ENCODE measurements around the gene HNRNPC. TPM values are rescaled to one million over a fixed set of nuclear protein-coding genes. Genes with fewer than 3 reads are reported as not detected.

The HNRNPC gene
- total RNA-seq, 1 experiment from 2014 or later = 1,062 TPM

DNA sequence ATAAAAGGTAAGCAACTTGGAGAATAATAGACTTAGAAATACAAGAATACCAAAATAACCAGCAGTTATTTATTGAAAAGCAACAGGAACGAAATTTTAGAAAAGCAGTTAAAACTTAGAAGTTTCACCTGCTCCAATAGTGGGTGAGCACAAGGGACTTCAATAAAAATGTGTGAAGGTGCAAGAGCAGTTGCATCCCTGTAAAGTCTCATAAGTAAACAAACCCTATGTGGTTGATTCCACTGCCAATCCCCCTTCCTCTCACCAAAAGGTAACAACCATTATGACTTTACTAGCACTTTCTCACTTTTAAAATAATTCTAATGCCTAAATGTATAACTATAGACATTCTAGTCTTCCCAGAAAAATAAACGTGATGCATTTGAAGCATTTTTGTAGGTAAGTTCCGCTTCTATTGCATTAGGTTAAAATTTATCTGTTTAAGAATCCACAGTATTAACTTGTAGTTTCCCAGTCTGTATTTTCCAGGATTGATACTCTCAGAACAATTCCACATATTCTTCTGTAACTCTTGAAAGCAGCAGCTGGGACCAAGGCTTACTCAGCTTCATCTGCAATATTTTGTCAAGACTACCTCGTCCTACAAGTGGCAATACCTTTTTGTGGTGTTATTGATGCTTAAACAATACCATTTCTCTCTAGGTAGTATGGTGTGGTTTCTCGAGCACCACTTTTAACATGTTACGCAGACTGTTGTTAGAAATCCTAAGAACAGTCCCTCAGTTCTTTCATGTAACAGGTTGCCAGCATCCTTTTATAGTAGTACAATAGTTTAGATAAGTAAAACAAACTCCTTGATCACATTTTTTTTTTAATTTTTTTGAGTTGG is 32.1 kb downstream of the HNRNPC start:
- H3T11ph ChIP-seq (ENCODE audit: low read length) = no peak overlapping the region
- TF ChIP-seq, protein P1, sequence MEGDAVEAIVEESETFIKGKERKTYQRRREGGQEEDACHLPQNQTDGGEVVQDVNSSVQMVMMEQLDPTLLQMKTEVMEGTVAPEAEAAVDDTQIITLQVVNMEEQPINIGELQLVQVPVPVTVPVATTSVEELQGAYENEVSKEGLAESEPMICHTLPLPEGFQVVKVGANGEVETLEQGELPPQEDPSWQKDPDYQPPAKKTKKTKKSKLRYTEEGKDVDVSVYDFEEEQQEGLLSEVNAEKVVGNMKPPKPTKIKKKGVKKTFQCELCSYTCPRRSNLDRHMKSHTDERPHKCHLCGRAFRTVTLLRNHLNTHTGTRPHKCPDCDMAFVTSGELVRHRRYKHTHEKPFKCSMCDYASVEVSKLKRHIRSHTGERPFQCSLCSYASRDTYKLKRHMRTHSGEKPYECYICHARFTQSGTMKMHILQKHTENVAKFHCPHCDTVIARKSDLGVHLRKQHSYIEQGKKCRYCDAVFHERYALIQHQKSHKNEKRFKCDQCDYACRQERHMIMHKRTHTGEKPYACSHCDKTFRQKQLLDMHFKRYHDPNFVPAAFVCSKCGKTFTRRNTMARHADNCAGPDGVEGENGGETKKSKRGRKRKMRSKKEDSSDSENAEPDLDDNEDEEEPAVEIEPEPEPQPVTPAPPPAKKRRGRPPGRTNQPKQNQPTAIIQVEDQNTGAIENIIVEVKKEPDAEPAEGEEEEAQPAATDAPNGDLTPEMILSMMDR (conservative IDR thresholded peaks at IDR 0.05) = no peak
- no peak overlapping the region for H3K23ac ChIP-seq (ENCODE audit: insufficient read length, low read depth, low read length)
- H2AK5ac ChIP-seq (ENCODE audit: insufficient read length, low read length) = no peak overlapping the region
- no peak overlapping the region for H4K91ac ChIP-seq (ENCODE audit: insufficient read length, low read depth, low read length)
- no peak overlapping the region for H2BK12ac ChIP-seq (ENCODE audit: insufficient read length, low read depth, low read length)
- peak overlapping the region in 1 of 3 experiments; percentile 77; a peak in 2 of 7 replicates for H3K27ac Mint-ChIP-seq
- H3K79me1 ChIP-seq (ENCODE audit: insufficient read depth, low read depth, low read length, poor library complexity, severe bottlenecking) = peaks cover 3% of the 10 kb centered on the region
- H4K5ac ChIP-seq (ENCODE audit: insufficient read length, low read depth, low read length) = no peak overlapping the region
- H3K14ac ChIP-seq (ENCODE audit: insufficient read depth, low read length) = no peak overlapping the region
- H3K4me1 Mint-ChIP-seq = peaks cover 21 to 42% of the 10 kb centered on the region in 2 experiments
- no peak overlapping the region for H3K56ac ChIP-seq (ENCODE audit: insufficient read length, low read depth, low read length)
- H3K79me2 ChIP-seq (ENCODE audit: insufficient read depth, low read length) = peaks cover 72% of the 10 kb centered on the region; the same call in 1 of the 2 replicates
- no CpG with 5 or more reads among the region's 6 CpGs for WGBS (ENCODE audit: extremely low coverage, insufficient read length, low lambda C conversion rate)
- H3K4me1 ChIP-seq (ENCODE audit: insufficient read depth, low read length) = no peaks in the 10 kb centered on the region
- H3K36me3 Mint-ChIP-seq (ENCODE audit: insufficient read depth in 1 of 3, low read depth in 3 of 3) = peaks cover 33 to 80% (median 77%) of the 10 kb centered on the region in 3 experiments
- no peak overlapping the region for H3K18ac ChIP-seq (ENCODE audit: insufficient read length, low read depth, low read length)
- H3K27me3 Mint-ChIP-seq (ENCODE audit: low read depth) = no peaks in the 10 kb centered on the region; the same call in 1 of the 2 replicates
- no peaks in the 10 kb centered on the region for H4K20me1 ChIP-seq (ENCODE audit: control insufficient read depth, insufficient read depth, insufficient read length)
- H3K9me3 Mint-ChIP-seq = no peaks in the 10 kb centered on the region
- no peak overlapping the region for H4K8ac ChIP-seq (replicated peaks; ENCODE audit: insufficient read length, low read depth, low read length)
- H2BK20ac ChIP-seq (ENCODE audit: low read depth, low read length, poor library complexity, severe bottlenecking) = no peak overlapping the region
- H3K9me3 ChIP-seq (ENCODE audit: control insufficient read depth, low read depth, low read length) = no peaks in the 10 kb centered on the region
- no peaks in the 10 kb centered on the region for H3K23me2 ChIP-seq (ENCODE audit: insufficient read length, low read depth, low read length, poor library complexity, severe bottlenecking)
- H3K4ac ChIP-seq (ENCODE audit: low read depth, low read length) = no peak overlapping the region
- no peak overlapping the region for H2BK5ac ChIP-seq (ENCODE audit: insufficient read length, low read length)
- H3K27ac ChIP-seq (ENCODE audit: insufficient read length, low read depth, low read length) = no peak overlapping the region
- no peaks in the 10 kb centered on the region for H3K27me3 ChIP-seq (ENCODE audit: insufficient read depth, low read length)
- no peak overlapping the region for H3K4me3 Mint-ChIP-seq
- H3K4me2 ChIP-seq (ENCODE audit: insufficient read depth, insufficient read length, low read length) = no peak overlapping the region
- no peak overlapping the region for H3K9ac ChIP-seq (ENCODE audit: extremely low read depth, insufficient read length, low read length)
- H2BK120ac ChIP-seq (ENCODE audit: low read depth, low read length, poor library complexity, severe bottlenecking) = no peak overlapping the region
- no peak overlapping the region for H2BK15ac ChIP-seq (ENCODE audit: low read depth, low read length)
- no peak for DNase-seq
- H2AFZ ChIP-seq (ENCODE audit: low read length) = no peak overlapping the region

Measured in H9 (cell line).